Measurements from ENCODE around the gene CLMN. TPM values are rescaled to one million over a fixed set of nuclear protein-coding genes. Genes with fewer than 3 reads are reported as not detected.
"Not testable (repeated sequence)": the region's sequence is repeated elsewhere in the genome, so short reads cannot be mapped to it uniquely, and the experiment has no call there.

Gene CLMN
- total RNA-seq, 1 donor from 2014 or later, result 9.6 TPM

GRCh38 chr14:95289323-95290010, 30.2 kb downstream of the CLMN start:
- TF ChIP-seq CTCF (conservative IDR thresholded peaks at IDR 0.05; ENCODE audit: low read depth, low read length), result no peak
- H3K4me3 ChIP-seq (ENCODE audit: low read depth, low read length), result no peak overlapping the region
- no peak for DNase-seq (ENCODE audit: low read depth)

- DNase-seq (ENCODE audit: low read depth), result no peak
- no peak for TF ChIP-seq CTCF (conservative IDR thresholded peaks at IDR 0.05; ENCODE audit: low read depth, low read length)
- H3K4me3 ChIP-seq (ENCODE audit: low read depth, low read length), result no peak overlapping the region
Measured at GRCh38 chr14:95288672-95289322, 30.9 kb downstream of the CLMN start.

- TF ChIP-seq CTCF (conservative IDR thresholded peaks at IDR 0.05; ENCODE audit: low read depth, low read length), result no peak
- H3K4me3 ChIP-seq (ENCODE audit: low read depth, low read length), result no peak overlapping the region
- no peak for DNase-seq (ENCODE audit: low read depth)
Measured at GRCh38 chr14:95287176-95287754, 32.4 kb downstream of the CLMN start.

GRCh38 chr14:95286645-95287044, 33.1 kb downstream of the CLMN start:
- H3K4me3 ChIP-seq (ENCODE audit: low read depth, low read length), result no peak overlapping the region
- DNase-seq (ENCODE audit: low read depth), result no peak
- no peak for TF ChIP-seq CTCF (conservative IDR thresholded peaks at IDR 0.05; ENCODE audit: low read depth, low read length)

GRCh38 chr14:95285566-95285965, 34.1 kb downstream of the CLMN start:
- DNase-seq (ENCODE audit: low read depth), result no peak
- no peak for TF ChIP-seq CTCF (conservative IDR thresholded peaks at IDR 0.05; ENCODE audit: low read depth, low read length)
- H3K4me3 ChIP-seq (ENCODE audit: low read depth, low read length), result no peak overlapping the region

GRCh38 chr14:95283802-95284201, 35.9 kb downstream of the CLMN start:
- DNase-seq (ENCODE audit: low read depth); H3K4me3 ChIP-seq (ENCODE audit: low read depth, low read length): not testable (repeated sequence)

- not testable (repeated sequence) for H3K4me3 ChIP-seq (ENCODE audit: low read depth, low read length); DNase-seq (ENCODE audit: low read depth)
Measured at GRCh38 chr14:95282986-95283380, 36.7 kb downstream of the CLMN start.
